IMR-90 (cell line): ENCODE data around the gene MYCT1. TPM values are rescaled to one million over a fixed set of nuclear protein-coding genes. Genes with fewer than 3 reads are reported as not detected.
A peak's percentile ranks its signal among the peaks of the same experiment; 100 is the strongest.

Experiments
- ATAC-seq: fragments of 200-7000 bp; cut with Tn5 transposase; 2 replicates; pipeline ENCODE4 v1.9.1; 2020; ENCODE audit warnings: low read depth, mild to moderate bottlenecking, moderate library complexity
- BruUV-seq: library from RNA; stranded (reverse); fragments of 400-500 nt; replicated peaks from 2 replicates; lab custom pipeline; 2021; lab: Mats Ljungman, UMichigan
- CTCF ChIA-PET: fragments of 300-600 bp; formaldehyde crosslinking; extraction: SDS; loops from one replicate; lab custom pipeline; 2021; ENCODE audit warnings: antibody characterized with exemption; lab: Yijun Ruan, JAX
- POLR2A ChIA-PET: fragments of 300-600 bp; sonication (Branson Sonifier 250); formaldehyde crosslinking; loops from one replicate; lab custom pipeline; 2022; ENCODE audit warnings: antibody characterized with exemption; ENCODE audit not compliant: unreplicated experiment; lab: Charles Lee
- DNase-seq: peaks from one replicate; pipeline ENCODE4 v3.0.0; 2013
- H2AFZ ChIP-seq: replicated peaks from 2 replicates; pipeline ENCODE3; 2013; ENCODE audit warnings: low read length, mild to moderate bottlenecking; ENCODE audit not compliant: poor library complexity
- H2AK5ac ChIP-seq: 2 replicates; pipeline ENCODE4 v1.6.1; 2013; ENCODE audit warnings: low read depth, low read length, inconsistent platforms
- H2AK9ac ChIP-seq: replicated peaks from 2 replicates; pipeline ENCODE3; 2013; ENCODE audit warnings: mild to moderate bottlenecking, low read depth, low read length, moderate library complexity; ENCODE audit not compliant: poor library complexity
- H2BK120ac ChIP-seq: 2 replicates; pipeline ENCODE4 v1.6.1; 2013; ENCODE audit warnings: low read depth, low read length, inconsistent platforms
- H2BK15ac ChIP-seq: 3 replicates; pipeline ENCODE4 v1.6.1; 2013; ENCODE audit warnings: low read depth, low read length, inconsistent platforms
- H2BK20ac ChIP-seq: 2 replicates; pipeline ENCODE4 v1.6.1; 2013; ENCODE audit warnings: low read depth, mild to moderate bottlenecking, inconsistent platforms, low read length, moderate library complexity
- H2BK5ac ChIP-seq: 2 replicates; pipeline ENCODE4 v1.6.1; 2013; ENCODE audit warnings: mild to moderate bottlenecking, low read depth, low read length, inconsistent platforms; ENCODE audit not compliant: poor library complexity, severe bottlenecking
- H3K14ac ChIP-seq: replicated peaks from 2 replicates; pipeline ENCODE4 v1.6.1; 2013; ENCODE audit warnings: low read depth, low read length, inconsistent platforms
- H3K18ac ChIP-seq: 2 replicates; pipeline ENCODE4 v1.6.1; 2013; ENCODE audit warnings: low read depth, low read length, control low read depth
- H3K23ac ChIP-seq: 2 replicates; pipeline ENCODE4 v1.6.1; 2013; ENCODE audit warnings: low read depth, low read length, inconsistent platforms
- H3K27ac ChIP-seq: 2 replicates; pipeline ENCODE4 v1.5.1; 2013; ENCODE audit warnings: mild to moderate bottlenecking, control low read depth, low read length; ENCODE audit not compliant: insufficient read depth
- H3K27me3 ChIP-seq: 2 replicates; pipeline ENCODE4 v1.6.1; 2013; ENCODE audit warnings: low read length; ENCODE audit not compliant: control insufficient read depth, insufficient read depth
- H3K36me3 ChIP-seq: 2 replicates; pipeline ENCODE4 v1.6.1; 2013; ENCODE audit warnings: low read length, mixed read lengths; ENCODE audit not compliant: control insufficient read depth, insufficient read depth
- H3K4ac ChIP-seq: 2 replicates; pipeline ENCODE4 v1.6.1; 2013; ENCODE audit warnings: low read depth, low read length, inconsistent platforms
- H3K4me1 ChIP-seq: 2 replicates; pipeline ENCODE4 v1.6.1; 2013; ENCODE audit warnings: low read length, mixed read lengths; ENCODE audit not compliant: control insufficient read depth, insufficient read depth
- H3K4me2 ChIP-seq: 2 replicates; pipeline ENCODE4 v1.6.1; 2013; ENCODE audit warnings: low read depth, mild to moderate bottlenecking, control low read depth, low read length, moderate library complexity
- H3K4me3 ChIP-seq: 2 replicates; pipeline ENCODE4 v1.5.1; 2013; ENCODE audit warnings: low read depth, mild to moderate bottlenecking, control low read depth, low read length, moderate library complexity; ENCODE audit not compliant: insufficient read depth
- H3K56ac ChIP-seq: 2 replicates; pipeline ENCODE4 v1.6.1; 2013; ENCODE audit warnings: low read length, inconsistent platforms; ENCODE audit not compliant: insufficient read depth; ENCODE audit errors: extremely low read depth
- H3K79me1 ChIP-seq, 2 experiments: 2 replicates each; pipeline ENCODE4 v1.6.1; 2013; ENCODE audit warnings: low read length in 2 of 2, inconsistent platforms in 1 of 2, low read depth in 1 of 2
- H3K9ac ChIP-seq: 2 replicates; pipeline ENCODE4 v1.6.1; 2013; ENCODE audit warnings: low read depth, low read length, control low read depth
- H3K9me1 ChIP-seq: 2 replicates; pipeline ENCODE4 v1.6.1; 2013; ENCODE audit warnings: low read length, inconsistent platforms; ENCODE audit not compliant: insufficient read depth
- H3K9me3 ChIP-seq: 2 replicates; pipeline ENCODE4 v1.6.1; 2013; ENCODE audit warnings: low read length; ENCODE audit not compliant: control insufficient read depth, insufficient read depth
- H4K20me1 ChIP-seq: 2 replicates; pipeline ENCODE4 v1.6.1; 2013; ENCODE audit warnings: low read length, inconsistent platforms; ENCODE audit not compliant: insufficient read depth
- H4K5ac ChIP-seq: 2 replicates; pipeline ENCODE4 v1.6.1; 2013; ENCODE audit warnings: mild to moderate bottlenecking, low read depth, low read length, control low read depth
- H4K8ac ChIP-seq, 2 experiments: 2 replicates each; pipeline ENCODE4 v1.6.1; 2013; ENCODE audit warnings: low read depth in 2 of 2, low read length in 2 of 2, control low read depth in 1 of 2, inconsistent platforms in 1 of 2
- H4K91ac ChIP-seq: 2 replicates; pipeline ENCODE4 v1.6.1; 2013; ENCODE audit warnings: low read depth, low read length, inconsistent platforms; ENCODE audit not compliant: insufficient read depth
- CEBPB ChIP-seq: IDR thresholded peaks from 2 replicates; pipeline ENCODE4 v1.6.1; 2012; ENCODE audit warnings: low read depth, low read length, improper control_type of control experiment
- RAD21 ChIP-seq: IDR thresholded peaks from 2 replicates; pipeline ENCODE4 v1.6.1; 2012; ENCODE audit warnings: low read length, improper control_type of control experiment
- SMC3 ChIP-seq: fragments of 150-350 bp; IDR thresholded peaks from 2 replicates; pipeline ENCODE4 v1.6.1; 2016; ENCODE audit warnings: low read depth, mild to moderate bottlenecking, antibody characterized with exemption, low read length, moderate library complexity
- WGBS, 2 experiments: methylation state at CpG; one replicate each; pipeline versions ENCODE4 v1.1.5 to v1.1.7; 2013; ENCODE audit warnings: missing lambda C conversion rate in 2 of 2; ENCODE audit not compliant: insufficient read length in 1 of 2; ENCODE audit errors: extremely low coverage in 2 of 2; 5-methylcytosine and 5-hydroxymethylcytosine counted together
- dilution Hi-C: fragments of 300-500 bp; cut with HindIII; formaldehyde crosslinking; loops from one replicate; pipeline ENCODE4 v1.14.3; 2018; ENCODE audit warnings: low sequenced_read_pairs; ENCODE audit not compliant: unreplicated experiment
- in situ Hi-C: fragments of 300-500 bp; cut with MboI; formaldehyde crosslinking; loops from 3 replicates; pipeline ENCODE4 v1.14.3; 2019; ENCODE audit warnings: low sequenced_read_pairs, inconsistent platforms, mixed read lengths
- intact Hi-C: fragments of 100-400 bp; cut with micrococcal nuclease; formaldehyde crosslinking; loops from 2 replicates; pipeline ENCODE4 v1.10.0; 2022
- polyA plus RNA-seq, 3 experiments: library from polyadenylated mRNA; depleted of rRNA; stranded (reverse); fragments of >200 nt; gene quantifications; 2 replicates each; pipeline ENCODE4 v1.2.3, GENCODE V29; 2012; ENCODE audit warnings: low replicate concordance in 1 of 3
- total RNA-seq: library from RNA; depleted of rRNA; stranded (reverse); fragments of >200 nt; gene quantifications from 2 replicates; pipeline ENCODE4 v1.2.3, GENCODE V29; 2012
- TF ChIP-seq, protein P1 (sequence below): conservative IDR thresholded peaks from 2 replicates; pipeline ENCODE4 v1.5.1; 2012; ENCODE audit warnings: mild to moderate bottlenecking, low read depth, low read length, improper control_type of control experiment

Gene MYCT1
- total and polyA plus RNA-seq, 2 of the 4 experiments (the other 2 are of a cell fraction) = 0.89 to 0.90 TPM

DNA sequence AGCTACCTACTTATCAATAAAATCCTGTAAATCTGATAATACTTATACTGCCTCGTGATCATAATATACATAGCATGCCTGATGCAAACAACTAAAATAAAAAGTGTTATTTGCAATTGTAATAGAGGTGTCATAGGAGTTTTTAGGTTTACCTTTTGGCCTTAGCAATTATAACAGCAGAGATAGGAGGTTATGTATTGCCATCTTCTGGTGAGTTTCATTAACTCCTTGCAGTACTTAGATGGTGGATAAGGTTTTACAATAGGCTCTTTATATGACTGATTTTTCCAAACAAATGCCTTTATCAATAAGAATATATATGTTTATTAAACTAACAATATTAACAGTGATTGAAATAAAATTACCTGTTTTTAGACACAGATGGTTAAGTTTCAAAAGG lies 27.8 kb upstream of the MYCT1 start:
- Histone ChIP-seq H4K8ac (no peak overlapping the region), H3K56ac (no peak overlapping the region), H3K4me1 (peaks cover 2% of the 10 kb centered on the region; the same call in 1 of the 2 replicates), H3K14ac (no peak overlapping the region), H4K20me1 (no peaks in the 10 kb centered on the region), H2BK20ac (no peak overlapping the region), H3K4me3 (no peak overlapping the region), H4K91ac (no peak overlapping the region), H3K9me3 (no peaks in the 10 kb centered on the region), H2BK5ac (peak overlapping the region; percentile 11), H3K27ac (no peak overlapping the region), H3K79me1 (no peaks in the 10 kb centered on the region), H3K4ac (no peak overlapping the region), H3K27me3 (no peaks in the 10 kb centered on the region), H3K9me1 (peaks cover 2% of the 10 kb centered on the region; the same call in 1 of the 2 replicates), H3K36me3 (no peaks in the 10 kb centered on the region), H3K23ac (no peak overlapping the region), H2BK120ac (no peak overlapping the region), H3K4me2 (no peak overlapping the region), H2AFZ (no peak overlapping the region), H2BK15ac (no peak overlapping the region), H2AK9ac (no peak overlapping the region), H3K18ac (no peak overlapping the region), H4K5ac (no peak overlapping the region), H3K9ac (no peak overlapping the region), H2AK5ac (no peak overlapping the region)
- BruUV-seq = no TSS peak
- intact Hi-C loops = loop anchor here (1.0 to 10.0 kb wide), 4 partner anchors 118 to 365 kb away; no protein-coding TSS in a partner anchor
- dilution Hi-C loops = no loop called here
- ATAC-seq (peak; percentile 79), DNase-seq (peak; percentile 60)
- no CpG with 5 or more reads among the region's 1 CpG for WGBS, 2 experiments
- peak; percentile 49 for TF ChIP-seq SMC3
- TF ChIP-seq, protein P1, sequence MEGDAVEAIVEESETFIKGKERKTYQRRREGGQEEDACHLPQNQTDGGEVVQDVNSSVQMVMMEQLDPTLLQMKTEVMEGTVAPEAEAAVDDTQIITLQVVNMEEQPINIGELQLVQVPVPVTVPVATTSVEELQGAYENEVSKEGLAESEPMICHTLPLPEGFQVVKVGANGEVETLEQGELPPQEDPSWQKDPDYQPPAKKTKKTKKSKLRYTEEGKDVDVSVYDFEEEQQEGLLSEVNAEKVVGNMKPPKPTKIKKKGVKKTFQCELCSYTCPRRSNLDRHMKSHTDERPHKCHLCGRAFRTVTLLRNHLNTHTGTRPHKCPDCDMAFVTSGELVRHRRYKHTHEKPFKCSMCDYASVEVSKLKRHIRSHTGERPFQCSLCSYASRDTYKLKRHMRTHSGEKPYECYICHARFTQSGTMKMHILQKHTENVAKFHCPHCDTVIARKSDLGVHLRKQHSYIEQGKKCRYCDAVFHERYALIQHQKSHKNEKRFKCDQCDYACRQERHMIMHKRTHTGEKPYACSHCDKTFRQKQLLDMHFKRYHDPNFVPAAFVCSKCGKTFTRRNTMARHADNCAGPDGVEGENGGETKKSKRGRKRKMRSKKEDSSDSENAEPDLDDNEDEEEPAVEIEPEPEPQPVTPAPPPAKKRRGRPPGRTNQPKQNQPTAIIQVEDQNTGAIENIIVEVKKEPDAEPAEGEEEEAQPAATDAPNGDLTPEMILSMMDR = peak; percentile 65
- no peak for TF ChIP-seq CEBPB
- peak; percentile 71 for TF ChIP-seq RAD21
- in situ Hi-C loops = loop anchor here (10.0 kb wide), 2 partner anchors 115 to 185 kb away; no protein-coding TSS in a partner anchor
- CTCF ChIA-PET = interaction anchor here (1.3 kb wide), 2 partner anchors 44 to 184 kb away, joined by 3 to 6 read pairs; no protein-coding TSS in a partner anchor
- POLR2A ChIA-PET = no interaction called here
